GM12878 (cell line): ENCODE data around the gene GALC. TPM values are rescaled to one million over a fixed set of nuclear protein-coding genes. Genes with fewer than 3 reads are reported as not detected.

Source experiments
- ATF7 ChIP-seq: fragments of 450-650 bp; IDR thresholded peaks from 2 replicates; pipeline ENCODE4 v1.6.1; 2016; ENCODE audit warnings: low read depth, mild to moderate bottlenecking
- BMI1 ChIP-seq: fragments of 450-650 bp; IDR thresholded peaks from 2 replicates; pipeline ENCODE4 v1.6.1; 2016; ENCODE audit warnings: mild to moderate bottlenecking, moderate library complexity, borderline replicate concordance
- CHD1 ChIP-seq: IDR thresholded peaks from 2 replicates; pipeline ENCODE4 v1.6.1; 2012; ENCODE audit warnings: low read depth, low read length, improper control_type of control experiment
- EED ChIP-seq: sonication (generic); IDR thresholded peaks from 2 replicates; pipeline ENCODE4 v1.6.1; 2016; ENCODE audit warnings: antibody characterized with exemption, low read depth
- EZH2 ChIP-seq: IDR thresholded peaks from 2 replicates; pipeline ENCODE4 v1.6.1; 2012; ENCODE audit warnings: low read depth, mild to moderate bottlenecking, control low read depth, inconsistent platforms, low read length, borderline replicate concordance; ENCODE audit not compliant: control insufficient read depth
- SREBF1 ChIP-seq: IDR thresholded peaks from 2 replicates; pipeline ENCODE4 v1.6.1; 2012; ENCODE audit warnings: mild to moderate bottlenecking, low read length
- TARDBP ChIP-seq: IDR thresholded peaks from 2 replicates; pipeline ENCODE4 v1.6.1; 2016; ENCODE audit warnings: borderline replicate concordance
- polyA plus RNA-seq, 11 experiments: library from polyadenylated mRNA; depleted of rRNA in 4 of 11; unstranded in 6 of 11; stranded (reverse) in 5 of 11; fragments of >200 nt; fragmentation: Nextera tagmentation in 4 of 11; fragmentation: Illumina TruSeq in 1 of 11; extraction: Ambion mirVana in 4 of 11; extraction: Trizol in 1 of 11; gene quantifications; 1 replicate in 1 of 11; 2 replicates in 10 of 11; pipeline versions ENCODE4 v1.2.1 to v1.2.3, GENCODE V29; 2011 to 2016; ENCODE audit warnings: inconsistent platforms in 2 of 11, missing spikeins in 2 of 11, low read depth in 1 of 11
- total RNA-seq, 4 experiments: library from RNA; depleted of rRNA in 3 of 4; stranded (reverse); fragments of >200 nt in 3 of 4; fragmentation: Illumina TruSeq in 1 of 4; extraction: Trizol in 1 of 4; gene quantifications; 2 replicates each; pipeline versions ENCODE4 v1.2.1 to v1.2.3, GENCODE V29; 2013 to 2021
- TF ChIP-seq, protein P1 (sequence below): fragments of 450-650 bp; formaldehyde crosslinking; IDR thresholded peaks from 2 replicates; pipeline ENCODE4 v1.4.0; 2022; ENCODE audit warnings: mild to moderate bottlenecking, moderate library complexity
- TF ChIP-seq, protein P2 (sequence below): IDR thresholded peaks from 2 replicates; pipeline ENCODE4 v1.6.1; 2012; ENCODE audit warnings: improper control_type of control experiment, low read depth, low read length; ENCODE audit not compliant: insufficient replicate concordance

GALC gene
- total and polyA plus RNA-seq, 10 of the 15 experiments (the other 5 are each of a cell fraction or from before 2014, with no cell fraction given) = 1.3 to 14.0 (median 4.5) TPM

DNA sequence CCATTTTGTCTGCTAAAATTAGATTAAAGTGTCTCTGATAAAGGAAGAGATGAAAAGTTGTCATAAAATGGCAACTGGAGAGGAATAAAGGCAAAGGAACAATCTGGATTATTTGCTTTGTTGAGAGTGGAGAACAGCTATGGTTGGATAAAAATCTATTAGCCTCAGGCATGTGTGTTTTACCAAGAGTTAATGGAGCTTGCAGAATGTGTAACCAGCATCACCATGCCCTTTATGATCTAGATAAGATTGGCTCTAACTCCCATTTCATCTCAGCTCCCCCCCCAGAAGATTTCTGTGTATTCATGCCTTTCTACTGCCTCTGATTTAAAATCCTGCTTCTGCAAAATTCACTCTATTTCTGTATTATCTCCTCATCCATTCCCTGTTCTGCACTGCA lies 93.8 kb downstream of the GALC start (continued):
- TF ChIP-seq, protein P1, sequence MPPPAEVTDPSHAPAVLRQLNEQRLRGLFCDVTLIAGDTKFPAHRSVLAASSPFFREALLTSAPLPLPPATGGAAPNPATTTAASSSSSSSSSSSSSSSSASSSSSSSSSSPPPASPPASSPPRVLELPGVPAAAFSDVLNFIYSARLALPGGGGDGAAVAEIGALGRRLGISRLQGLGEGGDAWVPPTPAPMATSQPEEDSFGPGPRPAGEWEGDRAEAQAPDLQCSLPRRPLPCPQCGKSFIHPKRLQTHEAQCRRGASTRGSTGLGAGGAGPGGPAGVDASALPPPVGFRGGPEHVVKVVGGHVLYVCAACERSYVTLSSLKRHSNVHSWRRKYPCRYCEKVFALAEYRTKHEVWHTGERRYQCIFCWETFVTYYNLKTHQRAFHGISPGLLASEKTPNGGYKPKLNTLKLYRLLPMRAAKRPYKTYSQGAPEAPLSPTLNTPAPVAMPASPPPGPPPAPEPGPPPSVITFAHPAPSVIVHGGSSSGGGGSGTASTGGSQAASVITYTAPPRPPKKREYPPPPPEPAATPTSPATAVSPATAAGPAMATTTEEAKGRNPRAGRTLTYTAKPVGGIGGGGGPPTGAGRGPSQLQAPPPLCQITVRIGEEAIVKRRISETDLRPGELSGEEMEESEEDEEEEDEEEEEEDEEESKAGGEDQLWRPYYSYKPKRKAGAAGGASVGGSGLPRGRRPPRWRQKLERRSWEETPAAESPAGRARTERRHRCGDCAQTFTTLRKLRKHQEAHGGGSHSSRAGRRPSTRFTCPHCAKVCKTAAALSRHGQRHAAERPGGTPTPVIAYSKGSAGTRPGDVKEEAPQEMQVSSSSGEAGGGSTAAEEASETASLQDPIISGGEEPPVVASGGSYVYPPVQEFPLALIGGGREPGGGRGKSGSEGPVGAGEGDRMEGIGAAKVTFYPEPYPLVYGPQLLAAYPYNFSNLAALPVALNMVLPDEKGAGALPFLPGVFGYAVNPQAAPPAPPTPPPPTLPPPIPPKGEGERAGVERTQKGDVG (CRISPR knock-in tag) = no peak
- TF ChIP-seq, protein P2, sequence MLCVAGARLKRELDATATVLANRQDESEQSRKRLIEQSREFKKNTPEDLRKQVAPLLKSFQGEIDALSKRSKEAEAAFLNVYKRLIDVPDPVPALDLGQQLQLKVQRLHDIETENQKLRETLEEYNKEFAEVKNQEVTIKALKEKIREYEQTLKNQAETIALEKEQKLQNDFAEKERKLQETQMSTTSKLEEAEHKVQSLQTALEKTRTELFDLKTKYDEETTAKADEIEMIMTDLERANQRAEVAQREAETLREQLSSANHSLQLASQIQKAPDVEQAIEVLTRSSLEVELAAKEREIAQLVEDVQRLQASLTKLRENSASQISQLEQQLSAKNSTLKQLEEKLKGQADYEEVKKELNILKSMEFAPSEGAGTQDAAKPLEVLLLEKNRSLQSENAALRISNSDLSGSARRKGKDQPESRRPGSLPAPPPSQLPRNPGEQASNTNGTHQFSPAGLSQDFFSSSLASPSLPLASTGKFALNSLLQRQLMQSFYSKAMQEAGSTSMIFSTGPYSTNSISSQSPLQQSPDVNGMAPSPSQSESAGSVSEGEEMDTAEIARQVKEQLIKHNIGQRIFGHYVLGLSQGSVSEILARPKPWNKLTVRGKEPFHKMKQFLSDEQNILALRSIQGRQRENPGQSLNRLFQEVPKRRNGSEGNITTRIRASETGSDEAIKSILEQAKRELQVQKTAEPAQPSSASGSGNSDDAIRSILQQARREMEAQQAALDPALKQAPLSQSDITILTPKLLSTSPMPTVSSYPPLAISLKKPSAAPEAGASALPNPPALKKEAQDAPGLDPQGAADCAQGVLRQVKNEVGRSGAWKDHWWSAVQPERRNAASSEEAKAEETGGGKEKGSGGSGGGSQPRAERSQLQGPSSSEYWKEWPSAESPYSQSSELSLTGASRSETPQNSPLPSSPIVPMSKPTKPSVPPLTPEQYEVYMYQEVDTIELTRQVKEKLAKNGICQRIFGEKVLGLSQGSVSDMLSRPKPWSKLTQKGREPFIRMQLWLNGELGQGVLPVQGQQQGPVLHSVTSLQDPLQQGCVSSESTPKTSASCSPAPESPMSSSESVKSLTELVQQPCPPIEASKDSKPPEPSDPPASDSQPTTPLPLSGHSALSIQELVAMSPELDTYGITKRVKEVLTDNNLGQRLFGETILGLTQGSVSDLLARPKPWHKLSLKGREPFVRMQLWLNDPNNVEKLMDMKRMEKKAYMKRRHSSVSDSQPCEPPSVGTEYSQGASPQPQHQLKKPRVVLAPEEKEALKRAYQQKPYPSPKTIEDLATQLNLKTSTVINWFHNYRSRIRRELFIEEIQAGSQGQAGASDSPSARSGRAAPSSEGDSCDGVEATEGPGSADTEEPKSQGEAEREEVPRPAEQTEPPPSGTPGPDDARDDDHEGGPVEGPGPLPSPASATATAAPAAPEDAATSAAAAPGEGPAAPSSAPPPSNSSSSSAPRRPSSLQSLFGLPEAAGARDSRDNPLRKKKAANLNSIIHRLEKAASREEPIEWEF = no peak
- TF ChIP-seq CHD1 (no peak), TARDBP (no peak), ATF7 (no peak), SREBF1 (no peak), EED (no peak), BMI1 (no peak), EZH2 (no peak)
